DMS 273 (cell line): ENCODE measurements around the gene ZMYM4.
"Not testable (repeated sequence)": the region's sequence is repeated elsewhere in the genome, so short reads cannot be mapped to it uniquely, and the experiment has no call there.

Experiments used
- DNase-seq: peaks from one replicate; lab custom pipeline; 2025; ENCODE audit not compliant: unreplicated experiment; lab: John Stamatoyannopoulos, UW

The ZMYM4 gene

DNA sequence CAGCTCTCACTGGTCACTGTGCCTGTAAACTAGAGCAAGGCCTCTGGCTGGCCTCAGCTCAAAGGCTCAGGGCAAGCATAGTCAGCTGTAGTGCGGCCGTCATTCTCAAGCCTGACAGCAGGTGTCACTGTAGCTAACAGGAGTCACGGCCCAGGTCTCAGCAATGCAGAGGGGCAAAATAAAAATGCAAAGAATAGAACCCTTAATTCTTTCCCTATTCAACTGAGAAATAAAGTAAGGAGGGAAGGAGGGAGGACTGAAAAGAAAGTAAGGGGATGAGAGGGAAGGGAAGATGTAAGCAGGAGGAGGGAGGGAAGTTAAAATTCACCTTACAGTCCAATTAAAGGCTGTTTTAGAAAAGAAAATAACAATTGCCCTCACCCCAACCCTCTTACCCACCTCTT, 182.6 kb downstream of the ZMYM4 start:
- DNase-seq: peak; percentile 86

DNA sequence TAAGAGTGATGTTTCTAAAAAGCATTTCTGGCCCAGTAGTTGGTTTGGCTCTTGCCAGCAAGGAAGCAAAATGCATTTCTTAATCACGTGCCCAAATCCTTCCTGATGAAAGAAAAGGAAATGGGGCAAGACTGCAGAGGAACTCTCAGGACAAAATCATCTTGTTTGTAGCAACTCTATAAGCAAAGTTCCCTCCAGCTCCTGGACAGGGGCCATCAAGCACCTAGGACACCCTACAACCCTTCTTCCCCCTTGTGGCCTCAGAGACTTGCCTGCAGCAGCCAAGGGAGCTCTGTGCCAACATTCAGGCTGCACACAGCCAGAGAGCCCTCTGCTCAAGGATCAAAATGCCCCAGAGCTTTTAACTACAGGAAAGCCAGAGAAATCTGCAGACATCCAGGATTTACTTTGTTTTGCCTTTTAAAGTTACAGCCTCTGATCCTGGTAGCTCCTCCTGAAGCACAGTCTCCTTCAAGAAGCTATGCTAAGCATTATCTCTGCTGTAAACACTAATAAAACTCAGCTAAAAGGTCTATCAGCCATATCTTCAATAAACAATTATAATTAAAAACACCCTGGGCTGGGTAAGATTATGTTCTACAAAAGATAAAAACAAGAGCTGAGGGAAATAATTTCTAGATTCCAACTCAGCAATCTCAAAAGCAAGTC, 183.7 kb downstream of the ZMYM4 start:
- DNase-seq: peak; percentile 26

DNA sequence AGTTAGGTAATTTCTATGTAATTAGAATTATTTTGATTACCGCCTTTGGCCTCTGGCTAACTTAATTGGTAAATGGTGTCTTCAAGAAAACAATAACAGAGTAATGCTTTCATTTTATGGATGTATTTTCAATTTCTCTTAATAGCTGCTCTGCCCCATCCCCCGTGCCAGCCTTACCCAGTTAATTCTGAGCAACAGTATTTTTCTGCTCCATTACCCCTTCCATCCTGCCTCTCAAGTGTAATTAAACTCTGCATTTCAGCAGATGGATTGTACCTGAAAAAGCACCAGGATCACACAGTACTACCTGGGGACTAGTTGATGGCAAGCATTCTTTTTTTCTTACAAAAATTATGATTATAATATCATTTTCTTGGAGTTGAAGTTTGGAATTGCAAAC, 184.5 kb downstream of the ZMYM4 start:
- no peak for DNase-seq

DNA sequence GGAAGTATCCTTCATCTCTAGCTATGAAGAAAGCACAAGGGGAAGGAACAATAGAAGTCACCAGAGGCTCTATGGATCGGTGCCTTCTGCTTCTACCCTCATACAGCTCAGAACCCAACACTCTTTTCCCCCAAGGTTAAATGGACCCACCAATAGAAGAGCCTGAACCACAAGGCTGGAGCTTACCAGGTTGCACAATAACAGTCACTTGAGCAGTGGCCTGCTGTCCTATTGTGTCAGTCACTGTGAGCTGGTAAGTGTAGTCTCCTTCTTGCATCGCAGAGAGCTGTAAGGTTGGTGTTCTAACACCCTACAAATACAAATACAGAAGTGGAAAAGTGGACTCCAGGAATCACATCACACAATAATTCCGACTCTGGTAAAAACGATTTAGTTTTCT, 185.7 kb downstream of the ZMYM4 start:
- DNase-seq: no peak

DNA sequence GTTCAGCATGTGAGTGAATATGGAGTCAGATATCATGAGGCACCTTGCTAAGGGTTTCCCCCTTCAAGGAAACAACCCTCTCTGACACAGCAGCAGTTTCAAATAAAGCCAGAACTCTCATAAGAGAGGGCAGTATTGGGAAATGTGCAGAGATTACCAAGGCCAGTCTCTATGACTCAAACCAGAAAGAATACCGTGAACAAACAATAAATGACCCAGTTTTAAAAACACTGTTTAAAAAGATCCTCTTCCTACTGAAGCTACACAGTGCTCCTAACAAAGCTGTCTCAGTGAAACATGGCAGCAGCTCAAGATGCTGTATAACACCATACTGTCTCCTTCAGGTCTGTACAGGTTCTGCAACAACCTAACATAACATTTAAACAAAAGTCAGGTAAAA, 186.1 kb downstream of the ZMYM4 start:
- no peak for DNase-seq

DNA sequence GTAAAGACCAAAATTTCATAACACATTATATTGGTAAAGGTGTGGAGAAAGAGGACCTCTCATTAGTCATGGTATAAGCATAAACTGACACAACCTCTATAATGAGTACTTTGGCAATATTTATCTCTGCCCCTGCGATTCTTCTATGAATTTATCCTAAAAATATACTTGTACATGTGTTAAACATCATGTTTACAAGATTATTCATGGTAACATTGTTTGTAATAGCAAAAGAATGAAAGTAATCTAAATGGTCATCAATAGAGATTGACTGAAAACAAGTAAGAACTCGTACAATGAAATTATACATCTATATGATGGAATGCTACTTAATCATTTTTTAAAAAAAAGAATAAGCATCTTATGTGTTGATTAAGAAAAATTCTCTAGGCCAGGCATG, 192.3 kb downstream of the ZMYM4 start:
- DNase-seq: no peak

DNA sequence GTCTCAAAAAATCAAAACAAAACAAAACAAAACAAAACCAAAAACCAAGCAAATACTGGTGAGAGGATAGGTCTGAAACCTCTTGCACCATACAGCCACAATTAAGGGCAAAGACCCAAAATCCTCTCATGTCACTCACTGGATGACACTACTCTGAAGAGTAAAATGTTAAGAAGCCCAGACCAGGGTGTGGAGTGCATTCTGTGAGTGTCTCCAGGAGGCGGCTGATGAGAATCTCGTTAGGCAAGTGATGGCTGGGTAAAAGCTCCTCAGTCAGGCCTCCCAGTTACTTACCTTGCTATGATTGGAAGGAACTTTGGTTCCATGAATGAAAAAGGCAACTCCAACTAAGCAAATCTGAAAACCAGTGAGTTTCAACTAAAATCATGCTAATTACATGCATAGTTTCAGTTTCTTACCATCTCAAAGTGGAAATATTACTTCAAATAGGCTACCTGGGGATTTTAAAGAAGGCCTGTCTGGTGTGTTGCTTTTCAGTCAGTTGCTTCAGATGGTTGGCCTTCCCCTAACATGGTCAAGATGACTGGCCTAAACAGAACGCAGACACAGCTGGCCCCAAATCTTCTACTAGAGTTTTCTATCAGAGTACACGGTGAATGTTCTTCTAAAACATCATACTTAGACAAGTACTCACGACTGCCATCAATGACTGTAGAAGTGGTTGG, 193.6 kb downstream of the ZMYM4 start:
- no peak for DNase-seq

DNA sequence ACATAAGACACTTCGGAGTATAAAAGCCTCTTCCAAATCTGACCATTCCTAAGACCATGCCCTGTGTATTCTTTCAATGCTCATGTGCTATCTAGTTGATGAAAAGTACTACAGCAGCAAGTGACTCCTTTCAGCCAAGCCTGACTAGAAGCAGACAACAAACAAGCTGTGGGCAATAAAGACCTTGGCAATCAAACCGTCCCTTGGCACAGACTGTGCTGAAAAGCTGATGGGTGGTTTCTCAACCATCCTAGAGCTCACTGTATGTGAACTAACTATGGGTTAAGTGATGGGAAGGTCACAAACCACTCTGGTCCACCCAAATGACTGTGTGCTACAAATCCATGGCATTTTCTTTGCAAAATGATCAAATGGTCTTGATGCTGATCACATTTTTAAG, 194.7 kb downstream of the ZMYM4 start:
- DNase-seq: no peak

DNA sequence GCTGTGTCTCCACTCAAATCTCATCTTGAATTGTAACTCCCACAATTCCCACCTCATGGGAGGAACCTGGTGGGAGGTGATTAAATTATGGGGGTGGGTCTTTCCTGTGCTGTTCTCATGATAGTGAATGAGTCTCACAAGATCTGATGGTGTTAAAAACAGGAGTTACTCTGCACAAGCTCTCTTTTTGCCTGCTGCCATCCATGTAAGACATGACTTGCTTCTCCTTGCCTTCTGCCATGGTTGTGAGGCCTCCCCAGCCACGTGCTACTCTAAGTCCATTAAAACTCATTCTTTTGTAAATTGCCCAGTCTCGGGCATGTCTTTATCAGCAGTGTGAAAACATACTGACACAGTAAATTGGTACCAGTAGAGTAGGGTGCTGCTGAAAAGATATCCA, 195.2 kb downstream of the ZMYM4 start:
- not testable (repeated sequence) for DNase-seq

DNA sequence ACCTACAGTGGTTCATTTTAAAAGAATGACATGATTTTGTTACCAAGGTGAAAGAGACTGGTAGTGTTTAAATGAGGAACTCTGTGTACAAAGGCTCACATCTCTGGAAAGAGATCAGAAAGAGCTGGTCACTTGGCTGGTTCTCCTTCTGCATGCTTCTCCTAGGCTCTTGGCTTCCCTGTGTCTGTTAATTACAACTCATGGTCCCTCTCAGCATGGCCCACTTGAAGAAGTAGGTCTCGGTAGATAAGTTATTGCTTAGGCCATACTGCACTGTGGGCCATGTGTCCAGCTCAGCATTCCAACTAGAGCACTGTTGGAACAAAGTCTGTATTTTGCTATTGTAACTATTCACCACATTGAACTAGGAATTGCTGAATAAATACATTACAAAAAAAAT, 197.6 kb downstream of the ZMYM4 start:
- no peak for DNase-seq

DNA sequence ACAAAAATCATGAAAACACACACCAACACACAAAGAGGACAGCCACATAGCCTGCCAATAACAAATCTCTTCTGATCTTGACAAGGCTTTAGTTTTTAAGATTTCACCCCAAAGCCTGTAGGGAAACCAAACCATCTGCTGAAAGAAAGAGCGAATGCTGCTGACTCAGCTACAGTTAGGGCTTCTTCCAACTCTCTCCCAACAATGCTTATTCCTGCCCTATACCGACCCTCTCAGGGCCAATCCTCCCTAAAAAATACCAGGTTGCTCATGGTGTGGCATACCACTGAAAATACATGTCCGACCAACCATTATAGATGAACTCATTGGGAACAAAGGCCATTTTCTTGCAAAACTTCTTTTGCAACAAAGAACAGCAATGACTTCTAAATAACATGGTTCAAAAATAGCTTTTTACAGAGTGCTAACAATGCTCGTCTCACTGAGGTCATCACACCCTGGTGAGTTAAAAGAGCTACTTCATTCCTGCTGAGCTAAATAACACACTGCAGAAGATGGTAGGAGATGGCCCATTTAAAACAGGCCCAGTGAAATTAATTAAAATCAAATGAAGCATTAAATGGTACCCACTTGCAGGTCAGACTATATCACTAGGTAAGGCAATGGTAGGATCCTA, 202.6 kb downstream of the ZMYM4 start:
- DNase-seq: no peak
